Adipocyte (in vitro differentiated cells): Measurements from ENCODE around the gene EGFL6.
"Not testable (repeated sequence)": the region's sequence is repeated elsewhere in the genome, so short reads cannot be mapped to it uniquely, and the experiment has no call there.

Experiments used
- DNase-seq: peaks from one replicate; pipeline ENCODE4 v3.0.0-alpha.2; 2015; ENCODE audit warnings: low read depth
- H3K27me3 ChIP-seq: replicated peaks from 2 replicates; pipeline ENCODE4 v1.7.0; 2013; ENCODE audit warnings: mild to moderate bottlenecking, low read length, moderate library complexity; ENCODE audit not compliant: control insufficient read depth, insufficient read depth
- H3K36me3 ChIP-seq: 2 replicates; pipeline ENCODE4 v1.7.0; 2013; ENCODE audit warnings: low read length, mild to moderate bottlenecking, moderate library complexity; ENCODE audit not compliant: control insufficient read depth, insufficient read depth, severe bottlenecking
- H3K4me1 ChIP-seq: 2 replicates; pipeline ENCODE4 v1.7.0; 2013; ENCODE audit warnings: mild to moderate bottlenecking, low read length, moderate library complexity; ENCODE audit not compliant: control insufficient read depth, insufficient read depth
- H3K4me3 ChIP-seq: 2 replicates; pipeline ENCODE4 v1.7.0; 2013; ENCODE audit warnings: mild to moderate bottlenecking, low read length, moderate library complexity
- H3K9ac ChIP-seq: 2 replicates; pipeline ENCODE4 v1.7.0; 2013; ENCODE audit warnings: mild to moderate bottlenecking, low read length, moderate library complexity
- H3K9me3 ChIP-seq: 2 replicates; pipeline ENCODE4 v1.7.0; 2013; ENCODE audit warnings: mild to moderate bottlenecking, low read length, moderate library complexity; ENCODE audit not compliant: control insufficient read depth

The EGFL6 gene

DNA sequence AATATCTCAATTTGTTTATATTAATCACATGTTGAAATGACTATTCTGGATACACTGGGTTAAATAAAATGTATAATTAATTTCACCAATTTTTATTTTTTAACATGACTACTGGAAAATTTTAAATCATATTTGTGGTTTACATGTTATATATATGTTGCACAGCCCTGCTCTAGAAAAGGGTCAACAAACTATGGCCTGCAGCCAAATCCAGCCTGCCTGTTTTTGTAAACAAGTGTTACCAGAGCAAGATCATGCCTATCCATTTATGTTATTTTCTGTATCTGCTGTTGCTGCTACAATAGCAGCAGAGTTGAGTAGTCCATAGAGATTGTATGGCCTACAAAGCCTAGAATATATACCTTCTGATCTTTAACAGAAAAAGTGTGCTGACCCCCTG is 84.7 kb downstream of the EGFL6 start:
- Histone ChIP-seq H3K9me3 (no peaks in the 10 kb centered on the region), H3K36me3 (no peaks in the 10 kb centered on the region), H3K9ac (peak overlapping the region; percentile 95), H3K27me3 (no peaks in the 10 kb centered on the region), H3K4me1 (peaks cover 22% of the 10 kb centered on the region), H3K4me3 (peak overlapping the region; percentile 95)
- no peak for DNase-seq

DNA sequence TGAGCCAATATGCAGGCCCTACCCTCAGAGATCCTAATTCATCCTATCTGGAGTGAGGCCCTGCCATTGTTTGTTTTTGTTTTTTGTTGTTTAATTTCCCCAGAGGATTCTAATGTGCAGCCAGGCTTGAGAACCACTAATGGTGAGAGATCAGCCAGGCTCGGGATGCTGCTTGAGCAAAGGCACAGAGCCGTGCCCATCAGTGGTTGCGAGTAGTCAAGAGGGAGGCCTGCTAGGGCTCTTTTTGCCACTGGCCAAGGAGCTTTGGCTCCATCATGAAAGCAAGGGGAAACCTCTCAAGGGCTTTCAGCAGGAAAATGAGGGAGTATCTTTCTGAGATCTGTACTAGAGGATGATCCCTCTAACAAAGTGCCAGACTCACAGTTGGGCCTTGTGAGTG is 86.3 kb downstream of the EGFL6 start:
- H3K27me3 ChIP-seq = no peaks in the 10 kb centered on the region
- peaks cover 4% of the 10 kb centered on the region for H3K36me3 ChIP-seq
- H3K4me3 ChIP-seq = no peak overlapping the region
- H3K9me3 ChIP-seq = no peaks in the 10 kb centered on the region
- DNase-seq = no peak
- no peak overlapping the region for H3K9ac ChIP-seq
- peaks cover 23% of the 10 kb centered on the region for H3K4me1 ChIP-seq

DNA sequence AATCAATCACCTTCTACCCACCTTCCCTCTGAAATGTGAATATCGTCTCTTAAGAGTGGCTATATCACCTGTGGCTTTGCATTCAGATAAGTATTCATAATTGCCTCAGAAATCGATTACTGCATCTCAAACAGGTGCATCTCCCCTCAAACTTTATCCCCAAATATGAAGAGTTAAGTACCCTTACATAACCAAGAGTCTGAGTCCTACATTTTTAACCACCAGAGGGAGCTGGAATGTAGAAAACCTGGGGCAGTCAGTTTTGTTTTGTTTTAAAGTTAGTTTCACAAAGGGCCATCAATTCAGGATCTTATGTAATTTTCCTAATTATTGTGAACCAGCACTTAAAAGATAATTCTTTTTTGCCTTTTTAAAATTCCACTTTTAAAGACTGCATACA is 89.2 kb downstream of the EGFL6 start:
- no peaks in the 10 kb centered on the region for H3K27me3 ChIP-seq
- H3K9me3 ChIP-seq = no peaks in the 10 kb centered on the region
- peak overlapping the region; percentile 20 for H3K9ac ChIP-seq
- H3K36me3 ChIP-seq = peaks cover 7% of the 10 kb centered on the region
- H3K4me3 ChIP-seq = no peak overlapping the region
- peaks cover 35% of the 10 kb centered on the region for H3K4me1 ChIP-seq
- DNase-seq = peak; percentile 82

DNA sequence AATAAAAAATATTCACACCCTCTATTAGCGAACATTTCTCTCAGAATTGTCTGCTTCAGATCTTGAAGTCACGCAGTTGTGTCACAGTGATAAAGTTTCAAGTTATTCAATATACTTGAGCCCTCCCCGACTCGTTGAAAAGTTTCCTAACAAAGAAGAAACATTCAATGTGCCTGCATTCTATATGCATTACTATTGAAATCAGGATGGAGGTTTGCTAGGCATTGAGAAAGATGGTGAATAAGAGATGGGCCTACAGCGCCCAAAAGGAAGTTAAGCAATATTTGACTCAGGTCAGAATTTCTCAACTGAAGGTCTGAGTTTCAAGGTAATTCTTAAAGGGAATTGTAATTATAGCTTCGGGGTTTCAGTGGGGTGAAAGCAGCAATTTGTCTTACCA is 89.7 kb downstream of the EGFL6 start:
- peak overlapping the region; percentile 20 for H3K9ac ChIP-seq
- H3K27me3 ChIP-seq = no peaks in the 10 kb centered on the region
- peaks cover 33% of the 10 kb centered on the region for H3K4me1 ChIP-seq
- H3K4me3 ChIP-seq = no peak overlapping the region
- DNase-seq = peak; percentile 81
- peaks cover 7% of the 10 kb centered on the region for H3K36me3 ChIP-seq
- H3K9me3 ChIP-seq = no peaks in the 10 kb centered on the region

DNA sequence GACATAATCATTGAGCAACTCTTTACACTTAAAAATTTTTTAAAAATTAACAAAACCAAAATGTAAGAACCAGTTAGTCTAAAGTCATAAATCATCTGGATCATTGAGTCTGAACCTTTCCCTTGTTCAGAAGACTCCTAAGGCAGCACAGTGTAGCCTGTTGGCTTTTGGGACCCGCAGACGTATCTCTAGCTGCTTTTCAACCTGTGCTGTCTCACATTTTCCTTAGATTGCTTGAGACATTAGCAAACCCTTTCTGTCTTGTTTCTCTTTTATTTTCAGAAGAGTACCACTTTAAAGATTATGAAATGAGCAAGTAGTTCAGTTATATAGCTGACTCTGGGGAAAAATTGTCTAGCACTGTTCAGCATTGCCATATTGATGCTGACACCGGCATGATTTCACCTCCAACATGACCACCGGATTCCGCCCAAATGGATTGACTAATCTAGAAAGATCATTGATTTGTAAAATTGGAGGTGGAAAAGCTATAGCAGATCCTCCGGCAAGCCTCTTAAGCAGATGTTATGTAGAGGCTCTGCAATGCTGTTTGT is 92.4 kb downstream of the EGFL6 start:
- Histone ChIP-seq H3K9me3 (no peaks in the 10 kb centered on the region), H3K36me3 (peaks cover 7% of the 10 kb centered on the region), H3K4me1 (peaks cover 43% of the 10 kb centered on the region), H3K4me3 (peak overlapping the region; percentile 80), H3K27me3 (peaks cover 2% of the 10 kb centered on the region), H3K9ac (peak overlapping the region; percentile 79)
- DNase-seq = no peak

DNA sequence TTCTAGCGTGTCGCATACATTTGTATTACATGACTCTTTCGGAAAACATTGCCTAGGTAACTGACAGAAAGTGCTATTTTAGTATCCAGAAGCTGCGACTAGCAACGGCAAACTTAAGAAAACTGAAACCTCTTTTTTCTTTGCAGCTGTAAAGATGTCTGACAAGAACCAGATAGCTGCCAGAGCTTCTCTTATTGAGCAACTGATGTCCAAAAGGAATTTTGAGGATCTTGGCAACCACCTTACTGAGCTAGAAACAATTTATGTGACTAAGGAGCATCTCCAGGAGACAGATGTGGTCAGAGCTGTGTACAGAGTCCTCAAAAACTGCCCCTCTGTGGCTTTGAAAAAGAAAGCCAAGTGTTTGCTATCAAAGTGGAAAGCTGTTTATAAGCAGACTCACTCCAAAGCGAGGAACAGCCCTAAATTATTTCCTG is 93.0 kb downstream of the EGFL6 start:
- peak; percentile 55 for DNase-seq
- H3K9ac ChIP-seq = peak overlapping the region; percentile 79

DNA sequence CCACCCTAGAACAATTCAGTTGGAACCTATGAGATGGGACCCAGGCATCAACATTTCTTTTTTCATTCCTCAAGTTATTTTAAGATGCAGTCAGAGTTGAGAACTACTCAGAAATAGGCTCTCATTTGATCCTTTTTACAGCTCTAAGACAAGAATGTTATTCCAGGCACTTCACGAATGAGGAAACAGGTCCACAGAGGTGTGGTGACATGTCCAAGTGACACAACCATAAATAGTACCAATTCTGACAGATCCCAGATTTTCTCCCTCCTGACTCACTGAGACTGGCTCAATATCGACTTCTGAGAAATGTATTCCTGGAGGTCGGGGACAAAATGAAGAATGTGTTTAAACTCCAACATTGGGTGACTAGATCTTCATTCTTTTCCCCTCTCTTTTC is 94.6 kb downstream of the EGFL6 start:
- no peak overlapping the region for H3K4me3 ChIP-seq

More for the DNA sequence above, 93.0 kb downstream of the EGFL6 start:
- Histone ChIP-seq H3K27me3 (peaks cover 4% of the 10 kb centered on the region), H3K4me3 (peak overlapping the region; percentile 80), H3K4me1 (peaks cover 47% of the 10 kb centered on the region), H3K36me3 (peaks cover 7% of the 10 kb centered on the region), H3K9me3 (no peaks in the 10 kb centered on the region)

DNA sequence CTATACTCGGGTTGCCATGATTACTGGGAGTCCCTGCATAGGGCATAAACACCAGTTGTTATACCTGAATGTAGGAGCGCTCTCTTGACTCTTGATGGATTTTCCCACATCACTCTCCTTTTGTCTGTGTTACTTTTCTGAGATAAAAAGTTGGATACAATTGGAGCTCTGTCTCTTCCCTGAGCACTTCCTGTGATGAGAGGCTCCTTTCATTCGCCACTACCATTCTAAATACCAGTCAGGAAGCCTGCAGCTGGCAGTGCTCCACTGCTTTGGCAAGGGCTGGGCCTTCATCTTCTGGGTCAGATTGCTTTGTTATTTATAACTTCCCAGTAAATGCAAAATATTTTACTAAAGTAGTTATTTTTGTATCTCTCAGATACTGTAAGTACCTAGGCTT is 97.4 kb downstream of the EGFL6 start:
- H3K36me3 ChIP-seq = no peaks in the 10 kb centered on the region
- peaks cover 41% of the 10 kb centered on the region for H3K4me1 ChIP-seq
- no peak overlapping the region for H3K9ac ChIP-seq
- H3K4me3 ChIP-seq = no peak overlapping the region
- peaks cover 15% of the 10 kb centered on the region for H3K27me3 ChIP-seq
- H3K9me3 ChIP-seq = no peaks in the 10 kb centered on the region
- DNase-seq = no peak

More for the DNA sequence above, 94.6 kb downstream of the EGFL6 start:
- Histone ChIP-seq H3K27me3 (peaks cover 4% of the 10 kb centered on the region), H3K36me3 (peaks cover 7% of the 10 kb centered on the region), H3K4me1 (peaks cover 43% of the 10 kb centered on the region), H3K9ac (no peak overlapping the region), H3K9me3 (no peaks in the 10 kb centered on the region)
- no peak for DNase-seq

DNA sequence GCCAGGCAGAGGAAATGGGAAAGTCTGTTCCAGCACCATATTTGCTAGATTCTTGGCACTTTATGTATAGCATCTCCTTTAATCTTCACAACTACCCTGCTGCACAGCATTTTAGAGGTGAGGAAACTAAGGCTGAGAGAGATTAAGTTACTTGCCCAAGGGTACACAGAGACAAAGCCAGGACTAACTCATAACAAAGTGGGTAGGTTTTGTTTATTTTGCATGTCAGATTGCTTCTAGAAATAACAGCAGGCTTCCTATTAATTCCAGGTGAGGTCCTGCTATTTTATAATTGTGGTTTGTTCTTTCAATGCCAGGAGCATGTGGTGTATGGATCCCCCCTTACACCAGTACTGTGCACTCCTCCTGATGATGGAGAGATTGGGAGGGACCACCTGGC is 98.5 kb downstream of the EGFL6 start:
- Histone ChIP-seq H3K9ac (no peak overlapping the region), H3K4me1 (peaks cover 32% of the 10 kb centered on the region), H3K36me3 (no peaks in the 10 kb centered on the region), H3K9me3 (no peaks in the 10 kb centered on the region), H3K4me3 (no peak overlapping the region), H3K27me3 (peaks cover 21% of the 10 kb centered on the region)
- DNase-seq = no peak

DNA sequence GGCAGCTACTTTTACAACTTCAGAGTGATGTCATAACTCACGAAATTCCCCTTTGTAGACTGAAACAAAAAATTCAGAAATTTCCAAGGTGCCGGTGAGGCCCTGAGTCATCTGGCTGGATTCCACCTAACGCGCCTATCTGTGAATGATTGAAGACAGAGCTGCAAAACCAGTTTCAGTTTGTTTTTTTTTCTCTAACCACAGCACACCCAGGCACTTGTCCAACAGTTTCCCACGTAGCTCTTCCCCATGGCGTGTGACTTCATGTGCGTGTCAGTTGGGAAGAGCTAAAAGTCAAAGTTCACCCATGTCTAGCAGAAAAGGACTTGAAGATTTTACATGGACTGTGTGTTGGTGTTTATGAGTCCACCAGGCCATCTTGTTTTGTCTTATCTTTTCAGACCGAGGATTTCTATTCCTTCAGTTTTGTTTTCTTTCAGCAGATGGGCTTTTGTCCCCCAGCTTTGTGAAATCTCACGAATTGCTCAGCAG is 99.9 kb downstream of the EGFL6 start:
- no peak overlapping the region for H3K9ac ChIP-seq
- no peaks in the 10 kb centered on the region for H3K36me3 ChIP-seq
- peak; percentile 88 for DNase-seq
- H3K9me3 ChIP-seq = no peaks in the 10 kb centered on the region
- peak overlapping the region; percentile 2 for H3K4me3 ChIP-seq
- H3K27me3 ChIP-seq = peaks cover 23% of the 10 kb centered on the region
- peaks cover 23% of the 10 kb centered on the region for H3K4me1 ChIP-seq

DNA sequence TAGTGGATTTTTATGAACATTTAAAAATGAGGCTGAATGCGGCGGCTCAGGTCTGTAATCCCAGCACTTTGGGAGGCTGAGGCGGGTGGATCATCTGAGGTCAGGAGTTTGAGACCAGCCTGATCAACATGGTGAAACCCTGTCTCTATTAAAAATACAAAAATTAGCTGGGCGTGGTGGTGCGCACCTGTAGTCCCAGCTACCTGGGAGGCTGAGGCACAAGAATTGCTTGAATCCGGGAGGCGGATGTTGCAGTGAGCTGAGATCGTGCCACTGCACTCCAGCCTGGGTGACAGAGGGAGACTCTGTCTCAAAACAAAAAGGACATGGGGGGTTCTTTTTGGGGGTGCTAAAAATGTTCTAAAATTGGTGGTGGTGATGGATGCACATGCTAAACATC is 100.4 kb downstream of the EGFL6 start:
- not testable (repeated sequence) for H3K36me3 ChIP-seq, H3K9me3 ChIP-seq, H3K9ac ChIP-seq, DNase-seq
- Histone ChIP-seq H3K4me3 (peak overlapping the region; percentile 2), H3K4me1 (peaks cover 18% of the 10 kb centered on the region), H3K27me3 (peaks cover 23% of the 10 kb centered on the region)

DNA sequence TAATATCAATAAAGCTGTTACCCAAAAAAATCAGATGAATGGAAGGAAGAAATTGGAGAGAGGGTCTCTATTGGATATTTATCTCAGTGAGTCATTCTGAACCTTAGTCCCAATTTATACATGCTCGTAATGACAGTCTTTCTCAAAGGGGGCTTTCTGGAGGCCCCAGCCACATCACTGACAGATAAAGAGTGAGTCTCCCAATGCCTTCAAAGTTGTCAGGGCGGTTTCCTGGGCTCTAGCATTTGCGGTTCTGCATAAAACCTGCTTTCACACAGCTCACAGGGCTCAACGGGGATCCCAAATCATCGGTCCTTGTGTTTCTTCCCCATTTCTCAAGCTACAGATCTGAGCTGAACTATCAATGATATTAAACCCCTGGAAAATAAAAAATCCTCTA is 100.8 kb downstream of the EGFL6 start:
- H3K9ac ChIP-seq = no peak overlapping the region
- no peak for DNase-seq
- no peak overlapping the region for H3K4me3 ChIP-seq
- H3K4me1 ChIP-seq = peaks cover 14% of the 10 kb centered on the region
- H3K36me3 ChIP-seq = no peaks in the 10 kb centered on the region
- H3K9me3 ChIP-seq = no peaks in the 10 kb centered on the region
- peaks cover 23% of the 10 kb centered on the region for H3K27me3 ChIP-seq
